HG03039 (cell line): ENCODE results near the gene C7orf33.
"Not testable (repeated sequence)": the region's sequence is repeated elsewhere in the genome, so short reads cannot be mapped to it uniquely, and the experiment has no call there.

Experiments used
- ATAC-seq: cut with Tn5 transposase; IDR thresholded peaks from one replicate; pipeline ENCODE4 v1.9.1; 2021; ENCODE audit warnings: mild to moderate bottlenecking, moderate library complexity; ENCODE audit not compliant: unreplicated experiment

The C7orf33 gene, protein sequence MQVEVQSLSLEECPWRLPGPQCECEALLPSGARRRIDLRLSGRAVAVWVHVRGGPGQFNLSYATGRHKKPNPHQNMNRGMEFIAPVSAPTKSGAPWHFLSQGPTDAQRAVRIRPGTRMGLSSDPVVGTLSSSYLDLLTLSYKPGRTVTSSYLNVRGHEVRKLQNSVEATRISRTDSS

DNA sequence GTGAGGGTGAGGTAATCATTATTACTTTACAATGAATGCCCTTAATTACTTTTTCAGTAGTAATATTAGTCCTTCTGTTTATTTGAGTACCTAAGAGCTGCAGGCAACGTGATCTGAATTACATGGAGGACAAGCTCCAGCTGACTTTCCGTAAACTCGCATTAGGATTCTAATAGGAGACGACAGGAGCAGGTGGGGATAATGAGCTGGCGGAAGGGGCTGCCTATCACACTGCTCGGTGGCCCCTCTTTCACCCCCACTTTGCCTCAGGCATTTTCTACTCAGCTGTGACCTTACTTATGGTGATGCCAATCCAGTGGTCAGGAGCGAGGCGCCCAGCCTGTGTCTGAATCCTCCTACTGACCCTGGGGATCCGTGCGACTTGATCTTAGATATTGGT, at the start of gene C7orf33:
C7orf33 (plus strand) TSS at position 296 of the 400 bp plus-strand sequence. CDS start 160 bp downstream, outside the sequence.
- no peak for ATAC-seq

- ATAC-seq: no peak
Observed at GRCh38 chr7:148541891-148542504, 48.6 kb upstream of the C7orf33 start.

DNA sequence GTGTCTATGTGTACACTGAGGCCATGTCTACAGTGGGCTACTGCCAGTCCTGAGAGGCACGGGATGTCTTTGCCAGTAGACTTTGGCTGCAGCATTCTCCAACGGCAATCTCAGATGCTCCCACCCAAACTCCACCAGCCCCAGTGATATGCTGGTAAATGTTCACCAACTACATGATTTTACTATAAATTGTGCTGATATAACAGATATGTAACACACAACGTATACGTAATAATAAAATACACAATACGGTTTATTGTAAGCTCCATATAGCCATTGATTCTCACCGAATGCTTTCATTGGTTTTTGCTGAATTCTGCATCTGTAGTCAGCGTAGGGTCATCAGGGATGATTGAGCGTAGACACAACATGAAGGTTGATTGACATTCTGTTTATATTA, 47.3 kb upstream of the C7orf33 start:
- no peak for ATAC-seq

DNA sequence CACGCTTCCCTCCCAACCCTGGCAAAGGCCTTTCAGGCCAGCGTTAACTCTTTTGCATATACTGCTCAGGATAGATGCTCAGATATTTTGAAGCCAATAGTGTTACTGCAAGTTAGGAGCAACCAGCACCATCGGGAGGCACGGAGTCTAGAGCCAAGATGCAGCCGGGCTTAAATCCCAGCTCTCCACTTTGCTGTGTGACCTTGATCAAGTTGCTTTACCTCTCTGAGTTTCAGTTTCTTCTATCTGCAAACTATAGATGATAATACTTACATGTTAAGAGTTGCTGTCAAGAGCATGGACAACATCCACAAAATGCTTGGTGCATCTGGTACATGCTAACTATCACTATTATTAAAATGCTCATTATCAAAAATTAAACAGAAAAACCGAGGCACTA, 45.4 kb upstream of the C7orf33 start:
- no peak for ATAC-seq

DNA sequence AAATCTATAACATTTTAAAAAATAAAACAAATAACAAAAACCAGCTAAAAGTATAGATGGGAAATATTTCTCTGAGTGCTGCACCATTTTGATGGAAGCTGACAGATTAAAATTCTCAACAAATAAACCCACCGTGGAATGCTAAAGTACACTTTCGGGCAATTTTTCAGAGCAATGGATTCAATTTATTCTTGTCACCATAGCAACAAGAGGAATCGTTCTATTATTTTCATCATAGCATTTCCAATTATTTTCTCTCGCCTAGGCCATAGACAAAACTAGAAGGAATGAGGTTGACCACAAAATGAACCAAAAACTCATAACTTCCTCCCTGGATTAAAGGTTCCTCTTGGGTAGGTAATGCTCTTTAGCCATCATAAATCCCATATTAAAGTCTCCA, 44.6 kb upstream of the C7orf33 start:
- no peak for ATAC-seq

DNA sequence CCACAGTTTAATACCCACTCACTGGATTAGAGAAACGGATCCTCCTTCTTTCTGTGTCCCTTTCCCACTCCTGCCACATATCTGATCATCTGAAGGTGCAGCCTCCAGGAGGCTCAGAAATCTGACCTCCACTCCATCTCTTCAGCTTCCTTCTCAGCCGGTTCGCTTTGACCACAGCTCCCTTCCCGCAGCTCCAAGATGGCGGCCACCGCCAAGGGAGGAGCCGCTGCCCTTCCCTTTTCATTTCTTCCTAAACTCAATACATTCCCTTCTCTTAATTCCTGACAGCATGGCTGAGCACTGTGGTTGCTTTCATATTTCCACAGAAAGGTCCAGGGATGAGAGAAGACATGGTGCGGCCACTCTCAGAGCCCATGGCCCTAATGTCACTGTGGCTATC, 43.7 kb upstream of the C7orf33 start:
- no peak for ATAC-seq

DNA sequence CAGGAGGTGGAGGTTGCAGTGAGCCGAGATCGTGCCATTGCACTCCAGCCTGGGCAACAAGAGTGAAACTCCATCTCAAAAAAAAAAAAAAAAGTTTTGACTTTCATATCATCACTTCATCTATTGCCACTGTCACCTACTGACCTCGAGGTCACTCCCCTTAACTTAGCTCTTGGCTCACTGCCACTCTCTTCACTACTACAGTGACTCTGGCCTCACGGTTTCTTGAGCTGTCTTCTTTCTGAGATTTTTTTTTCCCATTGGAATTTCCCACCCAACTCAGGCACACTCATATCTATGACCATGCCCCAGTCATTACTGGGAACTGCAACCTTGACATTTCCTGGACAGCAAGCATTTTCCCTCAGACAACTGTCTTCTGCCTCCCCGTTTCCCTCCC, 42.6 kb upstream of the C7orf33 start:
- ATAC-seq: no peak

GRCh38 chr7:148553979-148554378, 36.6 kb upstream of the C7orf33 start:
- no peak for ATAC-seq

- ATAC-seq: no peak
Observed at GRCh38 chr7:148556892-148557291, 33.7 kb upstream of the C7orf33 start.

- no peak for ATAC-seq
Observed at GRCh38 chr7:148558914-148559313, 31.7 kb upstream of the C7orf33 start.

GRCh38 chr7:148561099-148561498, 29.5 kb upstream of the C7orf33 start:
- no peak for ATAC-seq

GRCh38 chr7:148563583-148564274, 26.8 kb upstream of the C7orf33 start:
- no peak for ATAC-seq

DNA sequence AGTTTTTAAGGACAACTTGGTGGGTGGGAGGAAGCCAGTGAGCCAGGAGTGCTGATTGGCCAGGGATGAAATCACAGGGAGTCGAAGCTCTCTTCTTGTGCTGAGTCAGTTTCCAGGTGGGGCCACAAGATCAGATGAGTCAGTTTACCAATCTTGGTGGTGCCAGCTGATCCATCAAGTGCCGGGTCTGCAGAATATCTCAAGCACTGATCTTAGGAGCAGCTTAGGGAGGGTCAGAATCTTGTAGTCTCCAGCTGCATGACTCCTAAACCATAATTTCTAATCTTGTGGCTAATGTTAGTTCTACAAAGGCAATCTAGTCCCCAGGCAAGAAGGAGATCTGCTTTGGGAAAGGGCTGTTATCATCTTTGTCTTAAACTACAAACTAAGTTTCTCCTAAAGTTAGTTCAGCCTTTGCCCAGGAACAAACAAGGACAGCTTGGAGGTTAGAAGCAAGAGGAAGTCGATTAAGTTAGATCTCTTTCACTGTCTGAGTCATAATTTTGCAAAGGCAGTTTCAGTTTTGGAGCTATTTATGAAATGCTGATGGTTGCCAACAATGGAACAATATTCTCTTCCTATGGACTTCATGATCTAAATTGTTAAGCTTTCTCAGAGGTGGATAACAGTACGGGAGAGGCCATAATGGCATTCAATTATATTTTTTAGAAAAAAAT, 26.2 kb upstream of the C7orf33 start:
- ATAC-seq: not testable (repeated sequence)

DNA sequence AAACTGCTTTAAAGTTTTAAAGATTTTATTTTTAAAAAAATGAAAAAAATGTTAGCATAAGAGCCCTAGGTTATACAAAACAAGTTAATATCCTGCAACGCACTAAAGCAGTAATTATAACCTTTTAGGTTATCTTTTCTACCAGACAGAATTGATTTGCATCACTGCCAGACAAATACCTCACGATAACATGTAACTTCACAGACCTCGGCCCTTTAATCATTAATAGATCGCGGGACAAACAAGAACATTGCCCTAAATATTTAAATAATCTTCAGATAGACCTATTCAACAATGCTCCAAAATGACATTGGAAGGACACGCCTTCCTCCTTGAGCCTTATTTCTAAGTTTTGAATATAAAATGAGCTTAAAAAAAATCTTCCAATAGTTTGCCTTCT, 23.8 kb upstream of the C7orf33 start:
- ATAC-seq: no peak

DNA sequence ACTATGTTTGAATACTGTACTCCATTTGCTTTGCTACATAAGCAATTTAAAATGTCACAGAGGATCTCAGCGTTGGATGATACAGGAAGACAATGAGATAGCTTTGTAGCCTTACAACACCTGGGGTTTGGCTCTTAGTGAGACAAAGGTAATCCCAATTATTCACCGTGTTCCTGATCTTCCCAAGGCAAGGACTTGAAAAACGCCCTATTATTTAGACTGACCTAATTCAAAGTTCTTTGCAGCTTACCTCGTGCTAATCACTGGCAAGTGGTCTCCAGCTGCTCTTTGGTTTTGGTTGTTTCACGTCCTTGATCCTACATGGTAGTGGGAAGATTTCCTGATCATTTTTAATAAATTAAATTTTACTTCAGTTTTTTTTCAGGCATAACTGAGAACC, 23.0 kb upstream of the C7orf33 start:
- ATAC-seq: no peak

DNA sequence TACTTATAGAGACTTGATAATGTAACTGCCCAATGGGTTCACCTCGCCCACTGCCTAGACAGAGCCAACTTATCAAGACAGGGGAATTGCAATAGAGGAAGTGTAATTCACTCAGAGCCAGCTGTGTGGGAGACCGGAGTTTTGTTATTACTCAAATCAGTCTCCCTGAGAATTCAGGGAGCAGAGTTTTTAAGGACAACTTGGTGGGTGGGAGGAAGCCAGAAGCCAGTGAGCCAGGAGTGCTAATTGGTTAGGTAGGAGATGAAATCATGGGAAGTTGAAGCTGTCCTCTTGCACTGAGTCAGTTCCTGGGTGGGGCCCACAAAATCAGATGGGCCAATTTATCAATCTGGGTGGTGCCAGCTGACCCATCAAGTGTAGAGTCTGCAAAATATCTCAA, 20.1 kb upstream of the C7orf33 start:
- ATAC-seq: no peak

GRCh38 chr7:148570973-148571372, 19.6 kb upstream of the C7orf33 start:
- ATAC-seq: not testable (repeated sequence)

- ATAC-seq: no peak
Observed at GRCh38 chr7:148571381-148571780, 19.2 kb upstream of the C7orf33 start.

- ATAC-seq: no peak
Observed at GRCh38 chr7:148572067-148572522, 18.5 kb upstream of the C7orf33 start.

DNA sequence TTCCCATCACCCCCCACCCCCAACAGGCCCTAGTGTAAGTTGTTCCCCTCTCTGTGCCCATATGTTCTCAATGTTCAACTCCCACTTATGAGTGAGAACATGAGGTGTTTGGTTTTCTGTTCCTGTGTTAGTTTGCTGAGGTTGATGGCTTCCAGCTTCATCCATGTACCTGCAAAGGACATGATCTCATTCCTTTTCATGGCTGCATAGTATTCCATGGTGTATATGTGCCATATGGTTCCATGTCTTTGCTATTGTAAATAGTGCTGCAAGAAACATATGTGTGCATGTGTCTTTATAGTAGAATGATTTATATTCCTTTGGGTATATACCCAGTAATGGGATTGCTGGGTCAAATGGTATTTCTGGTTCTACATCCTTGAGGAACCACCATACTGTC, 17.0 kb upstream of the C7orf33 start:
- not testable (repeated sequence) for ATAC-seq

- ATAC-seq: no peak
Observed at GRCh38 chr7:148575640-148576411, 14.7 kb upstream of the C7orf33 start.
